Colonic mucosa (tissue), 4 donors: Measurements from ENCODE around the gene POLR3A. TPM values are rescaled to one million over a fixed set of nuclear protein-coding genes. Genes with fewer than 3 reads are reported as not detected.

Experiments
- DNase-seq: peaks from one replicate; pipeline ENCODE4 v3.0.0-alpha.2; 2020
- H3K27ac ChIP-seq: fragments of 200-600 bp; one replicate; pipeline ENCODE4 v1.8.0; 2021
- H3K27me3 ChIP-seq: fragments of 200-600 bp; one replicate; pipeline ENCODE4 v1.8.0; 2021
- H3K36me3 ChIP-seq: fragments of 200-600 bp; one replicate; pipeline ENCODE4 v1.8.0; 2021
- H3K4me1 ChIP-seq: fragments of 200-600 bp; one replicate; pipeline ENCODE4 v1.8.0; 2021; ENCODE audit warnings: mild to moderate bottlenecking
- H3K4me3 ChIP-seq: fragments of 200-600 bp; one replicate; pipeline ENCODE4 v1.8.0; 2021
- H3K9ac ChIP-seq, 2 donors: one replicate each; pipeline ENCODE4 v1.7.0; 2013; ENCODE audit warnings: control low read depth in 2 of 2, low read depth in 2 of 2, low read length in 2 of 2
- H3K9me3 ChIP-seq: fragments of 200-600 bp; one replicate; pipeline ENCODE4 v1.8.0; 2021
- intact Hi-C: fragments of 100-400 bp; cut with DNase I; formaldehyde crosslinking; loops from one replicate; pipeline ENCODE4 v1.14.1; 2022
- total RNA-seq, 2 donors: library from RNA; stranded (reverse); fragmentation: NEBNext Ultra II Directional in 1 of 2; extraction: Animal tissue kit (Norgen Biotek cat#: 25700) in 1 of 2; gene quantifications; one replicate each; pipeline ENCODE4 v1.2.1, GENCODE V29; 2021
- TF ChIP-seq, protein P1 (sequence below): fragments of 200-600 bp; IDR thresholded peaks from one replicate; pipeline ENCODE4 v1.8.0; 2022; ENCODE audit warnings: antibody characterized with exemption, mild to moderate bottlenecking
- donor health status: healthy.
- donor health status: DM: no; HTN: no; CAD: no.
- donor health status: DM: no; HTN: no; CAD: no.

Gene POLR3A
- total RNA-seq, 2 donors from 2014 or later = 11.3 to 14.6 TPM

GRCh38 chr10:78025685-78026364 is 3.5 kb downstream of the POLR3A start:
- Histone ChIP-seq H3K27me3 (no peaks in the 10 kb centered on the region), H3K4me1 (peaks cover 10% of the 10 kb centered on the region), H3K27ac (no peak overlapping the region), H3K9ac (no peak overlapping the region), H3K9me3 (no peaks in the 10 kb centered on the region), H3K4me3 (no peak overlapping the region), H3K36me3 (peaks cover 14% of the 10 kb centered on the region)
- intact Hi-C loops = loop anchor here (5.0 to 10.0 kb wide), 2 partner anchors 101 to 179 kb away; partner anchors contain the start of gene DLG5
- TF ChIP-seq, protein P1, sequence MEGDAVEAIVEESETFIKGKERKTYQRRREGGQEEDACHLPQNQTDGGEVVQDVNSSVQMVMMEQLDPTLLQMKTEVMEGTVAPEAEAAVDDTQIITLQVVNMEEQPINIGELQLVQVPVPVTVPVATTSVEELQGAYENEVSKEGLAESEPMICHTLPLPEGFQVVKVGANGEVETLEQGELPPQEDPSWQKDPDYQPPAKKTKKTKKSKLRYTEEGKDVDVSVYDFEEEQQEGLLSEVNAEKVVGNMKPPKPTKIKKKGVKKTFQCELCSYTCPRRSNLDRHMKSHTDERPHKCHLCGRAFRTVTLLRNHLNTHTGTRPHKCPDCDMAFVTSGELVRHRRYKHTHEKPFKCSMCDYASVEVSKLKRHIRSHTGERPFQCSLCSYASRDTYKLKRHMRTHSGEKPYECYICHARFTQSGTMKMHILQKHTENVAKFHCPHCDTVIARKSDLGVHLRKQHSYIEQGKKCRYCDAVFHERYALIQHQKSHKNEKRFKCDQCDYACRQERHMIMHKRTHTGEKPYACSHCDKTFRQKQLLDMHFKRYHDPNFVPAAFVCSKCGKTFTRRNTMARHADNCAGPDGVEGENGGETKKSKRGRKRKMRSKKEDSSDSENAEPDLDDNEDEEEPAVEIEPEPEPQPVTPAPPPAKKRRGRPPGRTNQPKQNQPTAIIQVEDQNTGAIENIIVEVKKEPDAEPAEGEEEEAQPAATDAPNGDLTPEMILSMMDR = no peak
- no peak for DNase-seq

GRCh38 chr10:78023741-78024140 is 5.6 kb downstream of the POLR3A start:
- TF ChIP-seq, protein P1 = no peak
- no peaks in the 10 kb centered on the region for H3K9me3 ChIP-seq
- intact Hi-C loops = loop anchor here (10.0 kb wide), 1 partner anchor 99 kb away; the partner anchor contains the start of gene DLG5

GRCh38 chr10:78021201-78021600 is 8.1 kb downstream of the POLR3A start:
- Histone ChIP-seq H3K27ac (no peak overlapping the region), H3K27me3 (no peaks in the 10 kb centered on the region), H3K9ac (no peak overlapping the region), H3K9me3 (no peaks in the 10 kb centered on the region), H3K4me3 (no peak overlapping the region), H3K36me3 (peaks cover 25% of the 10 kb centered on the region), H3K4me1 (no peaks in the 10 kb centered on the region)
- DNase-seq = no peak
- intact Hi-C loops = loop anchor here (10.0 kb wide), 1 partner anchor 96 kb away; the partner anchor contains the start of gene DLG5
- TF ChIP-seq, protein P1 = no peak

More at GRCh38 chr10:78023741-78024140, 5.6 kb downstream of the POLR3A start:
- no peak overlapping the region for H3K4me3 ChIP-seq
- H3K4me1 ChIP-seq = peaks cover 10% of the 10 kb centered on the region
- H3K36me3 ChIP-seq = peaks cover 14% of the 10 kb centered on the region
- DNase-seq = no peak
- H3K9ac ChIP-seq = no peak overlapping the region
- no peak overlapping the region for H3K27ac ChIP-seq
- H3K27me3 ChIP-seq = no peaks in the 10 kb centered on the region

GRCh38 chr10:78019264-78019663 is 10.1 kb downstream of the POLR3A start:
- H3K4me3 ChIP-seq = no peak overlapping the region
- no peak for DNase-seq
- H3K36me3 ChIP-seq = peaks cover 25% of the 10 kb centered on the region
- H3K9ac ChIP-seq = no peak overlapping the region
- no peaks in the 10 kb centered on the region for H3K4me1 ChIP-seq
- TF ChIP-seq, protein P1 = no peak
- H3K27ac ChIP-seq = no peak overlapping the region
- H3K9me3 ChIP-seq = no peaks in the 10 kb centered on the region
- H3K27me3 ChIP-seq = no peaks in the 10 kb centered on the region
- intact Hi-C loops = no loop called here

GRCh38 chr10:78017856-78018255 is 11.5 kb downstream of the POLR3A start:
- H3K4me3 ChIP-seq = no peak overlapping the region
- H3K9me3 ChIP-seq = no peaks in the 10 kb centered on the region
- H3K27ac ChIP-seq = no peak overlapping the region
- no peak overlapping the region for H3K9ac ChIP-seq
- H3K4me1 ChIP-seq = no peaks in the 10 kb centered on the region
- DNase-seq = no peak
- peaks cover 17% of the 10 kb centered on the region for H3K36me3 ChIP-seq
- no peaks in the 10 kb centered on the region for H3K27me3 ChIP-seq
- TF ChIP-seq, protein P1 = no peak
- intact Hi-C loops = no loop called here
